Measurements from ENCODE around the gene SLC25A5.

- TF ChIP-seq CTCF (IDR thresholded peaks at IDR 0.05) (no peak), POLR2A (IDR thresholded peaks at IDR 0.05) (no peak)
These were observed 26.0 kb upstream of the SLC25A5 start for GRCh38 chrX:119442286-119442685.

Data from lower leg skin (tissue), 3 donors.